WERI-Rb-1 (cell line): ENCODE data around the gene MYLK.

Experiments
- DNase-seq: peaks from one replicate; pipeline ENCODE4 v3.0.0-alpha.2; 2020
- H3K27ac ChIP-seq: fragments of 250-450 bp; sonication (Bioruptor Pico); 2 replicates; pipeline ENCODE4 v1.5.1; 2020; ENCODE audit warnings: mild to moderate bottlenecking, moderate library complexity
- H3K27me3 ChIP-seq: fragments of 250-450 bp; sonication (Bioruptor Pico); 2 replicates; pipeline ENCODE4 v1.5.1; 2021; ENCODE audit warnings: mild to moderate bottlenecking, low read depth, moderate library complexity; ENCODE audit not compliant: insufficient read depth, severe bottlenecking
- H3K36me3 ChIP-seq: fragments of 250-450 bp; sonication (Bioruptor Pico); 2 replicates; pipeline ENCODE4 v1.5.1; 2020; ENCODE audit warnings: mild to moderate bottlenecking, moderate library complexity
- H3K4me3 ChIP-seq: 2 replicates; pipeline ENCODE4 v1.5.1; 2011; ENCODE audit warnings: low read depth, mild to moderate bottlenecking, control low read depth, low read length
- H3K9me3 ChIP-seq: fragments of 250-450 bp; sonication (Bioruptor Pico); 2 replicates; pipeline ENCODE4 v1.5.1; 2021; ENCODE audit warnings: mild to moderate bottlenecking, moderate library complexity; ENCODE audit not compliant: severe bottlenecking
- CTCF ChIP-seq: IDR thresholded peaks from 2 replicates; pipeline ENCODE4 v1.5.1; 2011; ENCODE audit warnings: low read depth, mild to moderate bottlenecking, control low read depth, inconsistent platforms, low read length

MYLK gene

GRCh38 chr3:123750209-123750608 lies 133.9 kb downstream of the MYLK start:
- no peaks in the 10 kb centered on the region for H3K9me3 ChIP-seq
- no peak for TF ChIP-seq CTCF
- H3K36me3 ChIP-seq = no peaks in the 10 kb centered on the region
- H3K27ac ChIP-seq = no peak overlapping the region
- DNase-seq = no peak
- no peak overlapping the region for H3K4me3 ChIP-seq
- no peaks in the 10 kb centered on the region for H3K27me3 ChIP-seq

GRCh38 chr3:123749711-123750110 lies 134.4 kb downstream of the MYLK start:
- no peaks in the 10 kb centered on the region for H3K36me3 ChIP-seq
- no peak for DNase-seq
- no peak overlapping the region for H3K27ac ChIP-seq
- no peak overlapping the region for H3K4me3 ChIP-seq
- no peaks in the 10 kb centered on the region for H3K27me3 ChIP-seq
- no peaks in the 10 kb centered on the region for H3K9me3 ChIP-seq
- no peak for TF ChIP-seq CTCF

- Histone ChIP-seq H3K9me3 (no peaks in the 10 kb centered on the region), H3K4me3 (no peak overlapping the region), H3K27ac (no peak overlapping the region), H3K27me3 (no peaks in the 10 kb centered on the region), H3K36me3 (no peaks in the 10 kb centered on the region)
- TF ChIP-seq CTCF = peak; percentile 34; the same call in 1 of the 2 replicates
- no peak for DNase-seq
These were observed 138.8 kb downstream of the MYLK start for GRCh38 chr3:123745184-123745855.

- no peak overlapping the region for H3K27ac ChIP-seq
- no peak for TF ChIP-seq CTCF
- H3K4me3 ChIP-seq = no peak overlapping the region
- DNase-seq = no peak
- H3K9me3 ChIP-seq = no peaks in the 10 kb centered on the region
- H3K36me3 ChIP-seq = no peaks in the 10 kb centered on the region
- no peaks in the 10 kb centered on the region for H3K27me3 ChIP-seq
These were observed 140.1 kb downstream of the MYLK start for GRCh38 chr3:123744064-123744463.

- Histone ChIP-seq H3K36me3 (no peaks in the 10 kb centered on the region), H3K4me3 (no peak overlapping the region), H3K27ac (no peak overlapping the region), H3K27me3 (no peaks in the 10 kb centered on the region), H3K9me3 (no peaks in the 10 kb centered on the region)
- DNase-seq = no peak
- TF ChIP-seq CTCF = no peak
These were observed 141.0 kb downstream of the MYLK start for GRCh38 chr3:123743121-123743520.

- DNase-seq = no peak
- no peak overlapping the region for H3K27ac ChIP-seq
- no peaks in the 10 kb centered on the region for H3K9me3 ChIP-seq
- no peak overlapping the region for H3K4me3 ChIP-seq
- H3K27me3 ChIP-seq = no peaks in the 10 kb centered on the region
- no peak for TF ChIP-seq CTCF
- H3K36me3 ChIP-seq = no peaks in the 10 kb centered on the region
These were observed 143.1 kb downstream of the MYLK start for GRCh38 chr3:123741041-123741511.
